SU-DHL-6 (cell line): Measurements from ENCODE around the gene HSFX1.

Source experiments
- H2AFZ ChIP-seq: fragments of 200-600 bp; sonication (generic); 2 replicates; pipeline ENCODE4 v1.6.1; 2014; ENCODE audit warnings: low read depth, mild to moderate bottlenecking, moderate library complexity, mixed read lengths, antibody characterized with exemption, low read length; ENCODE audit not compliant: severe bottlenecking
- H3F3A ChIP-seq: fragments of 200-600 bp; shearing (Covaris generic); 2 replicates; pipeline ENCODE4 v1.6.0; 2016; ENCODE audit warnings: antibody characterized with exemption, mild to moderate bottlenecking; ENCODE audit not compliant: insufficient read depth
- H3K27ac ChIP-seq: fragments of 200-600 bp; sonication (generic); 2 replicates; pipeline ENCODE4 v1.5.1; 2016; ENCODE audit warnings: low read depth, mild to moderate bottlenecking, low read length, moderate library complexity, mixed read lengths
- H3K27me3 ChIP-seq: fragments of 200-600 bp; sonication (generic), shearing (Covaris generic); 2 replicates; pipeline ENCODE4 v1.6.0; 2014; ENCODE audit warnings: mild to moderate bottlenecking, low read length
- H3K36me3 ChIP-seq: fragments of 200-600 bp; sonication (generic); 2 replicates; pipeline ENCODE4 v1.6.1; 2014; ENCODE audit warnings: mild to moderate bottlenecking, low read length, mixed read lengths
- H3K4me2 ChIP-seq: fragments of 300-600, 200-600 bp; shearing (Covaris generic), sonication (generic); 2 replicates; pipeline ENCODE4 v1.6.0; 2014; ENCODE audit warnings: low read length, low read depth, mild to moderate bottlenecking; ENCODE audit not compliant: poor library complexity, severe bottlenecking
- H3K4me3 ChIP-seq: fragments of 200-600 bp; sonication (generic); 2 replicates; pipeline ENCODE4 v1.5.1; 2014; ENCODE audit warnings: antibody characterized with exemption, low read length, mild to moderate bottlenecking, mixed read lengths; ENCODE audit not compliant: insufficient read depth, poor library complexity, severe bottlenecking
- H3K79me2 ChIP-seq: fragments of 200-600 bp; sonication (generic); 2 replicates; pipeline ENCODE4 v1.6.1; 2014; ENCODE audit warnings: mild to moderate bottlenecking, low read length, moderate library complexity; ENCODE audit not compliant: insufficient read depth
- H3K9ac ChIP-seq: fragments of 200-600 bp; sonication (generic); 2 replicates; pipeline ENCODE4 v1.7.0; 2014; ENCODE audit warnings: mild to moderate bottlenecking, low read length
- H3K9me2 ChIP-seq: fragments of 200-600 bp; sonication (generic); replicated peaks from 2 replicates; pipeline ENCODE4 v1.6.1; 2014; ENCODE audit warnings: low read length; ENCODE audit not compliant: insufficient read depth
- H3K9me3 ChIP-seq: fragments of 200-600 bp; sonication (generic); 2 replicates; pipeline ENCODE4 v1.6.1; 2014; ENCODE audit warnings: low read length, mixed read lengths; ENCODE audit not compliant: insufficient read depth
- H4K20me1 ChIP-seq: fragments of 200-600 bp; sonication (generic); 2 replicates; pipeline ENCODE4 v1.6.1; 2014; ENCODE audit warnings: low read depth, mild to moderate bottlenecking, antibody characterized with exemption, low read length, moderate library complexity, mixed read lengths
- CTCF ChIP-seq: fragments of 200-600 bp; sonication (generic); IDR thresholded peaks from one replicate; pipeline ENCODE4 v1.5.1; 2017; ENCODE audit warnings: antibody characterized with exemption, mild to moderate bottlenecking, low read length, moderate library complexity; ENCODE audit not compliant: insufficient read depth, poor library complexity, severe bottlenecking
- EZH2phosphoT487 ChIP-seq: fragments of 200-600 bp; sonication (generic), shearing (Covaris generic); conservative IDR thresholded peaks from 2 replicates; pipeline ENCODE4 v1.6.1; 2018; ENCODE audit warnings: mild to moderate bottlenecking, antibody characterized with exemption, low read length, moderate library complexity, mixed read lengths

Gene HSFX1

GRCh38 chrX:149799095-149799714, 25.3 kb downstream of the HSFX1 start:
- Histone ChIP-seq H4K20me1 (no peaks in the 10 kb centered on the region), H3K9me2 (no peaks in the 10 kb centered on the region), H3K4me2 (no peak overlapping the region), H3K36me3 (no peaks in the 10 kb centered on the region), H3K9ac (no peak overlapping the region), H3F3A (no peaks in the 10 kb centered on the region), H3K79me2 (no peaks in the 10 kb centered on the region), H3K4me3 (no peak overlapping the region), H3K9me3 (no peaks in the 10 kb centered on the region), H2AFZ (no peak overlapping the region), H3K27me3 (no peaks in the 10 kb centered on the region), H3K27ac (no peak overlapping the region)
- TF ChIP-seq EZH2phosphoT487 (no peak), CTCF (no peak)

DNA sequence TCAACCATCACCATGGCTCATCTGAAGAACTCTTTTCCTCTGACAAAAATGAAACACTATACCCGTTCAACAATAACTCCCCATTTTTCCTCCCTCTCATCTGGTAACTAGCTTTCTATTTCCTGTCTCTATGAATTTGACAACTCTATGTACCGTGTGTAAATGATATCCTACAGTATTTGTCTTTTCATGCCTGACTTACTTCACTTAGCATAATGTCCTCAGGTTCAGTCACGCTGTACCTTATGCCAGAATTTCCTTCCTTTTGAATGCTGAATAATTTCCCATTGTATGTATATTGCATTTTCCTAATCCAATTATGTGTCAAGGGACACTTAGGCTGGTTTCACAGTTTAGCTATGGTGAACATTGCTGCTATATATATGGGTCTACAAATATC, 26.1 kb downstream of the HSFX1 start:
- no peak overlapping the region for H3K4me3 ChIP-seq
- TF ChIP-seq EZH2phosphoT487: no peak
- TF ChIP-seq CTCF: no peak
- no peak overlapping the region for H3K27ac ChIP-seq
- no peaks in the 10 kb centered on the region for H4K20me1 ChIP-seq
- no peaks in the 10 kb centered on the region for H3F3A ChIP-seq
- H3K79me2 ChIP-seq: no peaks in the 10 kb centered on the region
- no peaks in the 10 kb centered on the region for H3K9me2 ChIP-seq
- no peak overlapping the region for H3K4me2 ChIP-seq
- no peak overlapping the region for H3K9ac ChIP-seq
- H3K9me3 ChIP-seq: no peaks in the 10 kb centered on the region
- H3K36me3 ChIP-seq: no peaks in the 10 kb centered on the region
- no peaks in the 10 kb centered on the region for H3K27me3 ChIP-seq
- H2AFZ ChIP-seq: no peak overlapping the region

DNA sequence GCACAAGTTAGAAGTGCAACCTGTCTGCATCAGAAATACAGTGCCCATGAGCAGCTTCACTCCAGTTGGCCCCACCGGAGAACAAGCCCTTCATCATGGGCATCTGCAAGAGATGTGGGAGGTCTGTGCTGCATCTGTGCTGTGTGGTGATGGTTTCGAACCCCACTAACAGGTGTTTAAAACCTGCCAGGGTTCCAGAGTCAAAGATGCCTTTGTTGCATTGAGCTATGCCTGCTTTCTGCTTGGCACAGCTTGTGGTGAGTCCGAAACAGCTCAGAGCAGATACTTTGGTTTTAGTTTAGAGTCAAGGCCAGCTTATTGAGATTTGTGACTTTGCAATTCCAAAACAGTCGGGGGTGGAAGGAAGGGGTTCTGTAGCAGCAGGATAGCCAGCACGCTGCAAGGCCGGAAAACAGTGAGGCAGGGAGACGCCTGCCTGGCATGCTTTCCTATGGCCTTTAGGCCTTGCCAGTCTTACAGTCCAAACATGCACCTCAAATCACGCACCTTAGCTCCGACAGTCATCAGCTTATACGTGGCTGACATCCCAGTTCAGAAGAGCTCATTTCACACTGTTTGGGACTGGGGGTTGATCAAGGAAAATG, 29.7 kb downstream of the HSFX1 start:
- Histone ChIP-seq H3K79me2 (no peaks in the 10 kb centered on the region), H4K20me1 (no peaks in the 10 kb centered on the region), H3K36me3 (no peaks in the 10 kb centered on the region), H3K4me3 (no peak overlapping the region), H3K9ac (no peak overlapping the region), H3K27me3 (no peaks in the 10 kb centered on the region), H3K9me2 (no peaks in the 10 kb centered on the region), H3K4me2 (no peak overlapping the region), H2AFZ (no peak overlapping the region), H3F3A (no peaks in the 10 kb centered on the region), H3K9me3 (no peaks in the 10 kb centered on the region), H3K27ac (no peak overlapping the region)
- TF ChIP-seq CTCF (no peak), EZH2phosphoT487 (no peak)
